ENCODE measurements around the gene PHLDA3.
A peak's percentile ranks its signal among the peaks of the same experiment; 100 is the strongest.
"Not testable (repeated sequence)": the region's sequence is repeated elsewhere in the genome, so short reads cannot be mapped to it uniquely, and the experiment has no call there.

The PHLDA3 gene

GRCh38 chr1:201475915-201476669 lies 7.1 kb upstream of the PHLDA3 start:
- H3K36me3 ChIP-seq (ENCODE audit: control insufficient read depth in 2 of 2, insufficient read depth in 2 of 2, low read length in 2 of 2): no peaks in the 10 kb centered on the region
- H3K9me3 ChIP-seq (ENCODE audit: control insufficient read depth in 2 of 2, low read length in 2 of 2): no peaks in the 10 kb centered on the region
- no peaks in the 10 kb centered on the region for H3K27me3 ChIP-seq (ENCODE audit: control insufficient read depth in 1 of 2, insufficient read depth in 2 of 2, low read length in 2 of 2)
- H3K4me3 ChIP-seq (ENCODE audit: low read length in 2 of 2): no peak overlapping the region
- no peak overlapping the region for H3K27ac ChIP-seq (ENCODE audit: low read length)
- peaks cover 14% of the 10 kb centered on the region for H3K4me1 ChIP-seq (ENCODE audit: control insufficient read depth, insufficient read depth, low read length)
- H3K9ac ChIP-seq (ENCODE audit: low read length in 2 of 2): no peak overlapping the region

- Histone ChIP-seq H3K4me3 (ENCODE audit: low read length in 2 of 2) (no peak overlapping the region), H3K9me3 (ENCODE audit: control insufficient read depth in 2 of 2, low read length in 2 of 2) (no peaks in the 10 kb centered on the region), H3K9ac (ENCODE audit: low read length in 2 of 2) (no peak overlapping the region), H3K36me3 (ENCODE audit: control insufficient read depth in 2 of 2, insufficient read depth in 2 of 2, low read length in 2 of 2) (no peaks in the 10 kb centered on the region), H3K27ac (ENCODE audit: low read length) (no peak overlapping the region), H3K27me3 (ENCODE audit: control insufficient read depth in 1 of 2, insufficient read depth in 2 of 2, low read length in 2 of 2) (no peaks in the 10 kb centered on the region), H3K4me1 (ENCODE audit: control insufficient read depth, insufficient read depth, low read length) (peaks cover 8% of the 10 kb centered on the region)
Observed at GRCh38 chr1:201475130-201475529, 6.1 kb upstream of the PHLDA3 start.

GRCh38 chr1:201473296-201473695 lies 4.3 kb upstream of the PHLDA3 start:
- Histone ChIP-seq H3K4me1 (ENCODE audit: control insufficient read depth, insufficient read depth, low read length) (peaks cover 20% of the 10 kb centered on the region), H3K27ac (ENCODE audit: low read length) (no peak overlapping the region), H3K9me3 (ENCODE audit: control insufficient read depth in 2 of 2, low read length in 2 of 2) (no peaks in the 10 kb centered on the region), H3K9ac (ENCODE audit: low read length in 2 of 2) (no peak overlapping the region), H3K27me3 (ENCODE audit: control insufficient read depth in 1 of 2, insufficient read depth in 2 of 2, low read length in 2 of 2) (no peaks in the 10 kb centered on the region), H3K36me3 (ENCODE audit: control insufficient read depth in 2 of 2, insufficient read depth in 2 of 2, low read length in 2 of 2) (no peaks in the 10 kb centered on the region), H3K4me3 (ENCODE audit: low read length in 2 of 2) (no peak overlapping the region)

- H3K9ac ChIP-seq (ENCODE audit: low read length in 2 of 2); H3K9me3 ChIP-seq (ENCODE audit: control insufficient read depth in 2 of 2, low read length in 2 of 2); H3K27ac ChIP-seq (ENCODE audit: low read length); H3K4me3 ChIP-seq (ENCODE audit: low read length in 2 of 2); H3K36me3 ChIP-seq (ENCODE audit: control insufficient read depth in 2 of 2, insufficient read depth in 2 of 2, low read length in 2 of 2); H3K27me3 ChIP-seq (ENCODE audit: control insufficient read depth in 1 of 2, insufficient read depth in 2 of 2, low read length in 2 of 2): not testable (repeated sequence)
- H3K4me1 ChIP-seq (ENCODE audit: control insufficient read depth, insufficient read depth, low read length): peaks cover 25% of the 10 kb centered on the region
Observed at GRCh38 chr1:201472321-201472720, 3.3 kb upstream of the PHLDA3 start.

DNA sequence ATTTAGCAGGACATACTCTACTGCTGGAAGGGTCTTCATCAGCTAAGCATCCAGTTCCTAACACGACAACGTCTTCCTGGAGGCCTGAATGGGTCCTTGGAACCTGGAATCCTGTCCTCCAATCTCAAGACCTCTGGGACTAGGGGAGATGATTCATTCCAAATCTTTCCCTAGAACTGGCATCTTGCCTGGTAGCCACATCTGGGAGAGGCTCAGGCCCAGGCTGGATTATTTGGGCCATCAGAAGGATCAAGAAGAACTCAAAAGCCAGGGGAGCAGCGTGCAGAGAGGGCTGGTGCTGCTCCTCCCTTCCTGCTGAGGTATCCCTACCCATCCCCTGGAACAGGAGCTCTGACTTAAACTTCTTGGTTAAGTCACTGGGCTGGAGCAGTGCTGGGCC lies 2.8 kb upstream of the PHLDA3 start:
- Histone ChIP-seq H3K9ac (ENCODE audit: low read length in 2 of 2) (no peak overlapping the region), H3K4me3 (ENCODE audit: low read length in 2 of 2) (no peak overlapping the region), H3K27ac (ENCODE audit: low read length) (no peak overlapping the region), H3K27me3 (ENCODE audit: control insufficient read depth in 1 of 2, insufficient read depth in 2 of 2, low read length in 2 of 2) (no peaks in the 10 kb centered on the region), H3K36me3 (ENCODE audit: control insufficient read depth in 2 of 2, insufficient read depth in 2 of 2, low read length in 2 of 2) (no peaks in the 10 kb centered on the region), H3K4me1 (ENCODE audit: control insufficient read depth, insufficient read depth, low read length) (peaks cover 30% of the 10 kb centered on the region), H3K9me3 (ENCODE audit: control insufficient read depth in 2 of 2, low read length in 2 of 2) (no peaks in the 10 kb centered on the region)

GRCh38 chr1:201470581-201470980 lies 1.6 kb upstream of the PHLDA3 start:
- Histone ChIP-seq H3K36me3 (ENCODE audit: control insufficient read depth in 2 of 2, insufficient read depth in 2 of 2, low read length in 2 of 2) (peaks cover 4 to 5% of the 10 kb centered on the region in 2 donors), H3K4me3 (ENCODE audit: low read length in 2 of 2) (no peak overlapping the region), H3K4me1 (ENCODE audit: control insufficient read depth, insufficient read depth, low read length) (peaks cover 40% of the 10 kb centered on the region), H3K27me3 (ENCODE audit: control insufficient read depth in 1 of 2, insufficient read depth in 2 of 2, low read length in 2 of 2) (no peaks in the 10 kb centered on the region), H3K27ac (ENCODE audit: low read length) (peak overlapping the region; percentile 95), H3K9me3 (ENCODE audit: control insufficient read depth in 2 of 2, low read length in 2 of 2) (no peaks in the 10 kb centered on the region), H3K9ac (ENCODE audit: low read length in 2 of 2) (no peak overlapping the region)

DNA sequence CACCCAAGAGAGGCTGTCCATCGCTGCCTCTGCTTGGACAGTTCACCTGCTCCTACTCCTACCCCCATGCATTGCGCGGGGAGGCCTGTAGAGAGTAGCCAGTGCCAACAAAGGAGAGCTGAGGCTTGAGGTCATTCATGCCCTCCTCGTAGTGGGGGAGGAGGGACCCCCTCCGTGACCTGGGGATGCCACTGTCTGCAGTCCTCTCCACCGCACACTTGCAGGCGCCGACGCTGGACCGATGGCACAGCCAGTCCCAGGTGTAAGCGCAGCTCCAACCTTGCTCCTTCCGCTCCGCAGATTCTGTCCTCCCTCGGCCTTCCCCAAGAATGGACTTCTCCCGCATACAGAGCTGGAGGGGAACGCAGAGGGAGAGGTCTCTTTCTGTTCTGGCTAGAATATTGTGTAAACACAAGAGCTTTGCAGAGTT lies 672 bp upstream of the PHLDA3 start:
- Histone ChIP-seq H3K4me3 (ENCODE audit: low read length in 2 of 2) (peak overlapping the region; percentile 68 to 96), H3K4me1 (ENCODE audit: control insufficient read depth, insufficient read depth, low read length) (peaks cover 38% of the 10 kb centered on the region), H3K9ac (ENCODE audit: low read length in 2 of 2) (peak overlapping the region; percentile 69 to 95), H3K27ac (ENCODE audit: low read length) (peak overlapping the region; percentile 95), H3K36me3 (ENCODE audit: control insufficient read depth in 2 of 2, insufficient read depth in 2 of 2, low read length in 2 of 2) (peaks cover 13 to 14% of the 10 kb centered on the region in 2 donors), H3K9me3 (ENCODE audit: control insufficient read depth in 2 of 2, low read length in 2 of 2) (no peaks in the 10 kb centered on the region), H3K27me3 (ENCODE audit: control insufficient read depth in 1 of 2, insufficient read depth in 2 of 2, low read length in 2 of 2) (no peaks in the 10 kb centered on the region)

- peaks cover 40% of the 10 kb centered on the region for H3K4me1 ChIP-seq (ENCODE audit: control insufficient read depth, insufficient read depth, low read length)
- no peaks in the 10 kb centered on the region for H3K27me3 ChIP-seq (ENCODE audit: control insufficient read depth in 1 of 2, insufficient read depth in 2 of 2, low read length in 2 of 2)
- peak overlapping the region; percentile 95 for H3K9ac ChIP-seq (ENCODE audit: low read length in 2 of 2)
- no peaks in the 10 kb centered on the region for H3K9me3 ChIP-seq (ENCODE audit: control insufficient read depth in 2 of 2, low read length in 2 of 2)
- peaks cover 17 to 20% of the 10 kb centered on the region in 2 donors for H3K36me3 ChIP-seq (ENCODE audit: control insufficient read depth in 2 of 2, insufficient read depth in 2 of 2, low read length in 2 of 2)
- H3K27ac ChIP-seq (ENCODE audit: low read length): peak overlapping the region; percentile 95
- H3K4me3 ChIP-seq (ENCODE audit: low read length in 2 of 2): peak overlapping the region; percentile 92 to 96
Observed at GRCh38 chr1:201468501-201468843, 516 bp downstream of the PHLDA3 start.

DNA sequence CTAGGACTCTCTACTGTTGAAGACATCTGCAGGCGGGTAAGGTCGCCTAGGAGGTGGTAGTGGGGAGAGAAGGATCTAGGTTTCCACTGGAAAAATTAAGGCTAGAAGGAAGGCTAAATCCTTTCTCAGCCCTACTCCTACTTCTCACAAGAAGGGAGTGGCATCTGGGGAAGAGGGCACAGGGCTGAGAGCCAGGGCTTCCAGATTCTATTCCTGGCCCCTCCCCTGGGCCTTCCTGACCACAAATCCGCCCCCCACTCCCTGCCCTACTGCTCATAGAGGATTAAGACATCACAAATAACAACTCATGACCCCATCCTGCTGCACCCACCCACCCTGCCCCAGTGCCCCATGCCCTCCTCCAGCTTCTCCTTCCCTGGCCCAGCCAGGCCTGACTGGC lies 2.5 kb downstream of the PHLDA3 start:
- Histone ChIP-seq H3K27ac (ENCODE audit: low read length) (peak overlapping the region; percentile 64), H3K4me1 (ENCODE audit: control insufficient read depth, insufficient read depth, low read length) (peaks cover 52% of the 10 kb centered on the region), H3K27me3 (ENCODE audit: control insufficient read depth in 1 of 2, insufficient read depth in 2 of 2, low read length in 2 of 2) (no peaks in the 10 kb centered on the region), H3K36me3 (ENCODE audit: control insufficient read depth in 2 of 2, insufficient read depth in 2 of 2, low read length in 2 of 2) (peaks cover 17 to 20% of the 10 kb centered on the region in 2 donors), H3K4me3 (ENCODE audit: low read length in 2 of 2) (peak overlapping the region; percentile 92 to 96), H3K9ac (ENCODE audit: low read length in 2 of 2) (peak overlapping the region; percentile 73 to 95), H3K9me3 (ENCODE audit: control insufficient read depth in 2 of 2, low read length in 2 of 2) (no peaks in the 10 kb centered on the region)

DNA sequence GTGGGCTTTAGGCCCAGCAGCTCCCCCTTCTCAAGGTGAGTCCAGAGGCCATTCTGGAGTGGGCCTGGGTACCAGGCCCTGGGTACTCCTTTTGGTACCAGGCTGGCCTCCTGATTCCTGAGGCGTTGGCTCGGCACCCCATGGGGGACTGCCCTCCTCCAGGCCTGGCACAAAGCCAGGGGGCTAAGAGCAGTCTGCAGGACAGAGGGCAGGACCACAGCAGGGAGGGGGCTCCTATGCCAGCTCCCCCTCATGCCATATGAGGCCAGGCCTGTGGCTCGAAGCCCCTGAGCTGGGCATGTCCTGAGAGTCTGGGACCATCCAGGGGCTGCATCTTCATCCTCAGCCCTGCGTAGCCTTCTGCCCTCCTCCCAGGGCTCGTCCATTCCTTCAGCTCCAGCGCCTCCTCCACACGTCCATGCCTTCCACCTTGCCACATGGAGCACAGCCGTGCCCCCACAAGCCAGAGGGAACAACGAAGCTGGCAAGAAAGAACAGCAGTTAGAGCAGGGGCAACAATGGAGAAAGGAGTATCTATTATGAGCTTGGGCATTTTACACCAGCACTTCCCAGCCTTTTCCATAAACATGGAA lies 3.2 kb downstream of the PHLDA3 start:
- H3K9me3 ChIP-seq (ENCODE audit: control insufficient read depth in 2 of 2, low read length in 2 of 2): no peaks in the 10 kb centered on the region
- H3K9ac ChIP-seq (ENCODE audit: low read length in 2 of 2): peak overlapping the region in 1 of 2 donors; percentile 73
- H3K27ac ChIP-seq (ENCODE audit: low read length): peak overlapping the region; percentile 64
- H3K4me1 ChIP-seq (ENCODE audit: control insufficient read depth, insufficient read depth, low read length): peaks cover 59% of the 10 kb centered on the region
- H3K27me3 ChIP-seq (ENCODE audit: control insufficient read depth in 1 of 2, insufficient read depth in 2 of 2, low read length in 2 of 2): no peaks in the 10 kb centered on the region
- peak overlapping the region; percentile 92 to 96 for H3K4me3 ChIP-seq (ENCODE audit: low read length in 2 of 2)
- peaks cover 17 to 20% of the 10 kb centered on the region in 2 donors for H3K36me3 ChIP-seq (ENCODE audit: control insufficient read depth in 2 of 2, insufficient read depth in 2 of 2, low read length in 2 of 2)

DNA sequence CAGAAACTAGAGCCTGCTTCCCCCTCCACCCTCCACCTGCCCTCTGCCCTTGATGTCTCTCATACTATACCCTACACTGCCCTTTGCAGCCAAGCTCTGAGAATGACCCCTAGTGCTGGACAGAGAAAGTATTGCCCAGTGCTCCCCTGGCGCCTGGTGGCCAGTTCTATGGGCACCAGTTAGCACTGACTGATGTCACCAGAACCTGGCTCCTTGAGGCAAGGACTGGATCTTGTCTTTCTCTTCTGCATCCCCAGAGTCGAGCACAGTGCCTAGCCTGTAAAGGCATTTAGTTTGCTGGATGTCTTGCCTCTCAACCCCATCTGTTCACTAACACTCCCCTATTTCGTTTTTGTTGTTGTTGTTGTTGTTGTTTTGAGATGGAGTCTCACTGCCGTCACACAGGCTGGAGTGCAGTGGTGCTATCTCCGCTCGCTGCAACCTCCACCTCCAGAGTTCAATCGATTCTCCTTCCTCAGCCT lies 5.9 kb downstream of the PHLDA3 start:
- H3K27me3 ChIP-seq (ENCODE audit: control insufficient read depth in 1 of 2, insufficient read depth in 2 of 2, low read length in 2 of 2): no peaks in the 10 kb centered on the region
- H3K4me1 ChIP-seq (ENCODE audit: control insufficient read depth, insufficient read depth, low read length): peaks cover 48% of the 10 kb centered on the region
- no peak overlapping the region for H3K9ac ChIP-seq (ENCODE audit: low read length in 2 of 2)
- peak overlapping the region; percentile 67 for H3K27ac ChIP-seq (ENCODE audit: low read length)
- peaks cover 17 to 20% of the 10 kb centered on the region in 2 donors for H3K36me3 ChIP-seq (ENCODE audit: control insufficient read depth in 2 of 2, insufficient read depth in 2 of 2, low read length in 2 of 2)
- H3K9me3 ChIP-seq (ENCODE audit: control insufficient read depth in 2 of 2, low read length in 2 of 2): no peaks in the 10 kb centered on the region
- no peak overlapping the region for H3K4me3 ChIP-seq (ENCODE audit: low read length in 2 of 2)
